Inflammatory macrophage treated with lipopolysaccharide for 4 hours (primary cell): ENCODE results near the gene TMCC3.

ENCODE experiments used
- DNase-seq: peaks from one replicate; pipeline ENCODE4 v3.0.0-alpha.2; 2020

The TMCC3 gene

DNA sequence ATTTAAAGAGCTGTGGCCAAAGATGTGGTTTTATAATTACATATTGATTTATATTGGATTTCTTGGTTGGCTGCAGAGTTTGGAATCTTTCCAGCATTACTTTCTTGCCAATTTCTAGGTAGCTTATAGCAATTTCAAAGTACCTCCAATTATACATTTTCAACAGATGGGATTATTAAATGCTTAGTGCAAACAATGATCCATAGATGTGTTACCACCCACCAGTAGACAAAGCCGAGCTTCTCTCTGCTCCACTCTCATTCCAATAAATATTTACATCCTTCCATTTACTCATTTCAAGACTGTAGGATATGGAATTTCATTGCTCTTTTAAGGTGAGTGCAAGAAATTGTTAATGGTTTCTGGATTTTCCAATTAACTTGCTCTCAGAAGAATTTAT, 21.6 kb upstream of the TMCC3 start:
- no peak for DNase-seq

DNA sequence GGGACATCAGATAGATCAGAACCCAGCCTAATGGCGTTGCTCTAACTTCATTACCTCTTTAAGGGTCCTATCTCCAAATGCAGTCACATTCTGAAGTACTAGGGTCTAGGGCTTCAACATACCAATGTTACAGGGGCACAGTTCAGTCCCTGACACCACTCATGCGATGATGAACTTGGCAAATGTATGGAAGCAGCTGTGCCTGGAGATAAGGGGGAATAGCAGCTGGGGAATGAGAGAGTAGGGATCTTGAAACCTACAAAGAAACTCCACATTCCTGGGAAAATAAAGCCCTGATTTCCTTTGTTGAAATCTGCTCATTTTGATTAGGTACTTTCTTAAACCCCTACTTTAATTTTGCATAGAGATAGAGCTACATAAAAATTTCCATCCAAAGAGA, 20.5 kb upstream of the TMCC3 start:
- DNase-seq, result no peak

- no peak for DNase-seq
Measured at GRCh38 chr12:94670075-94670474, 19.7 kb upstream of the TMCC3 start.

DNA sequence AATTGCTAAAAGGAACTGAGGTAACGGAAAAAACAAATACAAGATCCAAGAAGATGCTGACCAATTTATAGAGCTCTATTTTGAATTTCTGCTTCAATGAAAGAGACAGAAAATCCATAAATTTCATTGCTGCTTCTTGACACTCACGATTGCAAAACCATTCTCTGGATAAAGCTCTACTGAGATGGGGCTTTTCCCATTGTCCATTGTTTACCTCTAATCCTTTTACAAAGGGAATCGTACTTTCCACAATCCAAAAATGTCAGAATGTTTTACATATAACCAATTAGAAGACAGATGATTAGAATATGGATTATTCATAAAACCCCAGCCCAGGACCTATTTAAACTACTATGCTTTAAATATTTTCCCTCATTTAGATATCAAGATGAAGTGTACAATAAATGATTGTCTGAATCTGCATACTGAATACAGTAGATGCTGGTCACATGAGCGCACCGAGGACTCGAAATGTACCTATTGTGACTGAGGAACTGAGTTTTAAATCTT, 16.7 kb upstream of the TMCC3 start:
- no peak for DNase-seq

- DNase-seq, result no peak
Measured at GRCh38 chr12:94666158-94666557, 15.8 kb upstream of the TMCC3 start.

DNA sequence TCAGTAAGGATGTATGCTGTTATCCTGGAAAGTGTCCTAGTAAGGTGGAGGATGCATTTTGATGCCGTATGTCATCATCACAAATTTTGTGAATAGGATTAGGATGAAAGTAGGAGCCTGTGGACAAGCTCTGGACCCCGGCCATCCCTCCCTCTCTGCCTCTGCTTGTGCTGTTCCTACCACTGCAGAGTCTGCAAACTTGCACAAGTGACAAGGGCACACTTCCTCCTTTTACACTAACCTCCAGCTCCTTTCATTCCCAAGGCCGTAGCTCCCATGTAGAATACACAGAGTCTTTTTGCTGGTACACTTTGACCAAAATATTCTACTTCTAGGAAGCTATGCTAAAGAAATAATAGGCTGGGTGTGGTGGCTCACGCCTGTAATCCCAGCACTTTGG, 13.3 kb upstream of the TMCC3 start:
- peak; percentile 31 for DNase-seq

- DNase-seq, result peak; percentile 46
Measured at GRCh38 chr12:94663071-94663470, 12.7 kb upstream of the TMCC3 start.

- DNase-seq, result no peak
Measured at GRCh38 chr12:94660436-94660835, 10.1 kb upstream of the TMCC3 start.

- DNase-seq, result no peak
Measured at GRCh38 chr12:94659346-94659930, 9.1 kb upstream of the TMCC3 start.

- no peak for DNase-seq
Measured at GRCh38 chr12:94658931-94659330, 8.6 kb upstream of the TMCC3 start.

DNA sequence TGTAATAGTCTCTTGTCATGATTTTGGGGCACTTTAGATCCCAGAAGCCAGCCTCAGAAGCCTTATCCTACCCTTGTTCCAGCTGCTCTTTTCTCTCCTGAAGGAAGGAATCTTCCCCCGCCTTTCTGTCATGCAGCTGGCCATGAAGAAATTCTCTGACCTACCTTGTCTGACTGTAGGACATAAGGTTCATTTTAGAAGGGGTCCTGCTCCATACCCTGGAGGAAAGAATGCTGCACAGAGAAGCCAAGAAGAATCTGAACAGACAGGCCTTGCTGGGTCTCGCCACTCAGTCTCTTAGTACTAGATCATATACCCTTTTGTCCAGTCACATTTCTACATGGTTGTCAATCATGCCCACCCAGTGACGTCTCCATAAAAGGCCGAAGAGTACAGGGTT, 6.2 kb upstream of the TMCC3 start:
- no peak for DNase-seq

DNA sequence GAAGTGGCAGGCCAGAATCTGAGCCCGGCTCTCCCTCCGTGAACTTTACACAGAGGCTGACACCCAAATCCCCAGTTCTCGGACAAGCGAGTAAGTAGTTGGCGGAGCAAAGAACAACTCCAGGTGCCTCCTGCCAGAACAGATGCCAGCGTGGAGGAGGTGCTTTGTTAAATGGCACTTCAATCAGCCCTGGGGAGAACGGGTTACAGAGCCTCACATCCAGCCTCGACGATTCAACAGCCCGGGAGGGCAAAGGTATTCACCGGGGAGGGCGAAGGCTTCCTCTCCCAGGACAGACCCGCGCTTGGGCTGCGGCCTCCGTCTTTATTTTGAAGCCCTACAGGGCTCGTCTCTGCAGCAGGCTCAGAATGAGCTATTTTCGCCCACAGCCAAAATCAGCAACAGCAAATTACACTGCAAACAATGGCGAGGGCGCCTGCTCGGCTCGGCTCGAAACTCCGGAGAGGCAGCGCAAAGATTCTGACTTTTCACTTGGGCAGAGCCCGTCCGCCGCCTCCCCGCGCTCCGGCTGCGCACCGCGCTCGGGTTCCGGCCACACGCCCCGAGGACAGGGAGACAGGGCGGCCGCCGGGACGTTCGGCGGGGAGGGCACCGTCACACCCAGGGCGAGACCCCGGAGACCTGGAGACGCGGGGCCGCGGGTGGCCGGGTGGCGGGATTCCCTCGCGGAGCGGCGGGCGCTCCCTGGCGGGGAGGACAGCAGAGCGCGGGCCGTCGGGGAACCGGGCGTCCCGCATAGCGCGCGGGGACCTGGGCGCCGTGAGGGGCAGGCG, 811 bp downstream of the TMCC3 start:
- DNase-seq, result peak; percentile 52

DNA sequence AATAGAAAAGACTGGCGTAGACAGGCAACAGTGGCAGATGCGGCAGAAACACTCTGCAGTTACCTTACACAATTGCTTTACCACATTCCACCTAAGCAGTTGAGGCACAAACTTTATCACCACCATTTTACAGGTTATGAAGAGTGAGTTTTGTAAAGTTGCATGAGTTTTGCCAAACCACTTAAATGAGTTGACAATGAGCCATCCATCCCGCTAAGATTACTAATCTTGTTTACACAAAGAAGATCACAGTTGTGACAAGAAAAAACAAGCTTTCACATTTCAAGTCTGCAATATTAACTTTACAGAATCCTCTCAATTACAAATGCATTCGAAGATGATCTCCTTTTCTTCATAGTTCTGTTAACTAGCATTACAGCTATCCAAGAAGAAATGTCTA, 1.8 kb downstream of the TMCC3 start:
- peak; percentile 25 for DNase-seq

- DNase-seq, result peak; percentile 93
Measured at GRCh38 chr12:94644141-94644979, 6.0 kb downstream of the TMCC3 start.

DNA sequence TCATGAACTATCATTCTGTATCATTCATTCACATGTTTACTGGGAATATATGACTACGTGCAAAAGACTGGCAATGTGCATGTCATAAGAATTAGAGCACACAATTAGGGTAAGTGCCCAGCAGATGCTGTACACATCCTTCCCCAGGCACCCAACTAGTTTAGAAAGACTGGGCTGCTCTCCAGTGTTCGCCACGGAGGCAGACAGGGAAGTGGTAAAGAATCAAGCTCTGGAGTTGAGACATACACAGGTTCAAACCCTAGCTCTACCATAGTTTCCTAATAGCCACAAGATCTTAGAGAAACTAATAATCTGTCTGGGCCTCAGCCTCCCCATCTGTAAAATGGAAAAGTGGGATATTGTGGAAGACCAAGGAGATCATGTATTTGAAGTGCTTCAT, 6.8 kb downstream of the TMCC3 start:
- peak; percentile 86 for DNase-seq

GRCh38 chr12:94641283-94641682, 9.1 kb downstream of the TMCC3 start:
- no peak for DNase-seq

DNA sequence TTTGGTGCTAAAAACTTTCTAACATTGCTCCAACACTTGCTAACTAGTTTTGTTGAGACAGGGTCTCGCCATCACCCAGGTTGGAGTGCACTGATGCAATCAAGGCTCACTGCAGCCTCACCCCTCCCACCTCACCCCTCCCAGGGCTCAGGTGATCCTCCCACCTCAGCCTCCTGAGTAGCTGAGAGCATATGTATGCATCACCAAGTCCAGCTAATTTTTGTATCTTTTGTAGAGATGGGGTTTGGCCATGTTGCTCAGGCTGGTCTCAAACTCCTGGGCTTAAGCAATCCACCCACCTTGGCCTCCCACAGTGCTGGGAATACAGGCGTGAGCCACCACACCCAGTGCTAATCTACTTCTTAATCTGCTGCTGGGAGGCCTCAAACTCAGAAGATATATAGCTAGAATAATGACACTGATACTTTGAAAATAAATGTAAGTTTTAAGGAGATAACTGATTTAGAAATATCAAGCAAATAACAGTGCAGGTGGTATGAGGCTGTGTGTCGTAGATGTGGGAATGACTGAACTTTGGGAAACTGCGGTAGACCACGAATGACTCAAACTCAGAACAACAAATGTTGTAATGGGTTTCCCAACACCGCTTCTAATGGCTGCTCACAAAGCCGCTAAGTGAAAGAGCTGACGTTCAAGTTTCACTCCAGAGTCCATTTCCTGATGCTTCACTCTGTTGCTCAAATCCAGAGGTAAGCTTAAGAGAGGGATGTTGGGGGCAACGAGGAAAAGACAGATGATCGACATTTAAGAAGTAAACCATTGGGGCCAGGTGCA, 10.0 kb downstream of the TMCC3 start:
- DNase-seq, result peak; percentile 98

DNA sequence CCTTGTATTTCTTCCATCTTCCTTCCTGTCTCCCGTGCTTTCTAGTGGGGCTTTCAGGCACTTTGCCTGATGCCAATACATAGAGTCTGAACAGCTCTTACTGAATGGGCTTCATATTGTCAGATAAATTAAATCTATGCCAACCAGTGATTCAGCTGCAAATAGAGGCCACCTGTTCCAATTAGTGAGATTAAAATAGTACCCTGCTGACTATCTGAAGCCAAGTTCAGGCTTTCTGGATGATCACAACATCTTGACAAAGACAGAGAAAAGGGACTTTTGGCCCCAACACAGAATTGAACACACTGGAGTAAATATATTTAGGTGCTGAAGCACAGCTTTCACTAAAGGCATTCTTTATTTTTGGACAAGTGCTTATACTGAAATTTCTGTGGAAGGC, 11.8 kb downstream of the TMCC3 start:
- no peak for DNase-seq

- no peak for DNase-seq
Measured at GRCh38 chr12:94637390-94638113, 12.8 kb downstream of the TMCC3 start.

DNA sequence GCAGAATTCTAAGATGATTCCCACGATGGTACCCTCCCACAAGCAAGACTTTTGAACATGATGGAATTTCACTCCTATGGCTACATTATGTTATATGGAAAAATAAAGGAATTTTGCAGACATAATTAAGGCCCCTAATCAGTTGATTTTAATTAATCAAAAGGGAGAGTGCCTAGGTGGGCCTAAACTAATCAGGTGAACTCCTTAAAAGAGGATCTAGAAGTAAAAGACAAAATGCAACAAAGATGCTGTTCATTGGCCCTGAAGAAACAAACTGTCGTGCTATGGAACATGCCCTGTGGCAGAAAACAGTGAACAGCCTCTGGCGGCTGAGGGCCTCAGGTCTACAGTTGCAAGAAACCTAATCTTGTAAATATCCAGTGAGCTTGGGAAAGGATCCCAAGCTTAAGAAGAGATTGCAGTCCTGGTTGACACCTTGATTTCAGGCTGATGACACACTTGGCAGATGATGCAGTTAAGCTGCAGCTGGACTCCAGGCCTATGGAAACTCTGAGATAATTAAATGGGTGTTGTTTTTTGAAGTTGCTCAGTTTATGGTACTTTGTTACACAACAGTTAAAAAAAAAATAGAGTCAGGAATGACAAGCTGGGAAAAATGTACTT, 13.8 kb downstream of the TMCC3 start:
- no peak for DNase-seq

GRCh38 chr12:94634717-94635116, 15.6 kb downstream of the TMCC3 start:
- DNase-seq, result no peak

DNA sequence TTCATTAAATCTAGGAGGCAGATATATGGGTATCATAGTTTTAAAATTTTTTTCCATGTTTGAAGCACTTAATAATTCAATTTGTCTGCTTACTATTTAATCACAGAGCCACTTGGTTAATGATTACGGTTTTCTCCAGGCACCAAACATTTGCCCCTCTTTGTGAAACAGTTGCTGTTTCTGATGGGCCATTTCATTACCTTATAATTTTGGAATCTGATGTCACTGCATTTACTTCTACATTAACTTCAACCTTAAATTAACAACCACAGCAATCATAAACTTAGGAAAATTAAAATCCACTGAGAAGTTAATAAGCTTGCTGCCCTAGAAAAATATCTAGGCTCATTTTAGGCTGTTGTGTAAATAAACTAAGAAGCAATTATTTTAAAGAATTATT, 17.0 kb downstream of the TMCC3 start:
- DNase-seq, result no peak
